Uterus (tissue), 4 donors: ENCODE measurements around the gene SLC27A2. TPM values are rescaled to one million over a fixed set of nuclear protein-coding genes. Genes with fewer than 3 reads are reported as not detected.

Source experiments
- DNase-seq, 2 donors: peaks; one replicate each; pipeline ENCODE4 v3.0.0-alpha.2; 2019 to 2020
- H3K27ac ChIP-seq, 2 donors: fragments of 200-600 bp; sonication (generic); 1 replicate in 1 of 2; 2 replicates in 1 of 2; pipeline ENCODE4 v1.5.1; 2016 to 2018
- H3K27me3 ChIP-seq, 2 donors: fragments of 200-600 bp; sonication (generic); one replicate each; pipeline ENCODE4 v1.5.1; 2018 to 2019; ENCODE audit warnings: control low read depth in 1 of 2
- H3K36me3 ChIP-seq, 2 donors: fragments of 200-600 bp; sonication (generic); one replicate each; pipeline ENCODE4 v1.5.1; 2019; ENCODE audit warnings: control low read depth in 1 of 2
- H3K4me1 ChIP-seq, 2 donors: fragments of 200-600 bp; sonication (generic); one replicate each; pipeline ENCODE4 v1.5.1; 2018 to 2019; ENCODE audit warnings: control low read depth in 1 of 2
- H3K4me3 ChIP-seq, 2 donors: fragments of 200-600 bp; sonication (generic); 1 replicate in 1 of 2; 2 replicates in 1 of 2; pipeline ENCODE4 v1.5.1; 2018 to 2019; ENCODE audit warnings: mild to moderate bottlenecking in 1 of 2
- H3K9me3 ChIP-seq, 2 donors: fragments of 200-600 bp; sonication (generic); one replicate each; pipeline ENCODE4 v1.5.1; 2019; ENCODE audit warnings: control low read depth in 1 of 2
- POLR2A ChIP-seq, 2 donors: fragments of 450-650 bp; IDR thresholded peaks; one replicate each; pipeline ENCODE4 v1.6.1; 2016; ENCODE audit warnings: antibody characterized with exemption in 2 of 2, mild to moderate bottlenecking in 1 of 2, moderate library complexity in 1 of 2
- intact Hi-C: fragments of 100-400 bp; cut with DNase I; formaldehyde crosslinking; loops from one replicate; pipeline ENCODE4 v1.15.1; 2023; ENCODE audit warnings: low total_unique reads
- total RNA-seq, 4 donors: library from RNA; depleted of rRNA in 3 of 4; stranded (reverse); fragments of >200 nt in 3 of 4; gene quantifications; one replicate each; pipeline versions ENCODE4 v1.1.0 to v1.2.4, GENCODE V29; 2014 to 2023
- TF ChIP-seq, protein P1 (sequence below), 4 experiments: fragments of 200-600 bp in 2 of 4; fragments of 450-650 bp in 2 of 4; sonication (generic) in 2 of 4; IDR thresholded peaks; one replicate each; pipeline ENCODE4 v1.5.1; 2016 to 2019; ENCODE audit warnings: antibody characterized with exemption in 4 of 4, mild to moderate bottlenecking in 2 of 4, moderate library complexity in 1 of 4
- donor health status: DM: yes; HTN: yes; CAD: no.

Gene SLC27A2
- total RNA-seq, 4 donors from 2014 or later = 0.27 to 1.7 TPM; not detected in 2

DNA sequence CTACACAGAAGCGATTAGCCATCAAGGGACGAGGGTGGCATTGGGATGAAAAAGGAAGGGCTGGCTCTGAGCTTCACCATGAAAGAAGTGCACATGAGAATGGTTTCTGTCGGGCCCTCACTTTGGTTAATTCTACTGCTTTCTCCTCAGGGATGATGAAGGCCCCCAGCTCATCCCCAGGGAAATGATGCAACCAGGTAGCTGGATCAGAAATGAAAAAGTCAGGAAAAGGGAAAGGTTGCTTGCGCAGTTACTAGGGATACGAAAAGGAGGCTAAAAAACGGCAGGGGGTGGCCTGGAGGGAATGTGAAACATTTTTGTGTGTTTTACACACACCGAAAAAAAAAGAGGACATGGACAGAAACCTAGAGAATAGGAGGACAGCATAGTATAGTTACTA is 1.4 kb upstream of the SLC27A2 start:
- Histone ChIP-seq H3K4me3 (no peak overlapping the region), H3K27ac (no peak overlapping the region), H3K4me1 (no peaks in the 10 kb centered on the region), H3K9me3 (no peaks in the 10 kb centered on the region), H3K27me3 (no peaks in the 10 kb centered on the region), H3K36me3 (no peaks in the 10 kb centered on the region)
- TF ChIP-seq, protein P1, sequence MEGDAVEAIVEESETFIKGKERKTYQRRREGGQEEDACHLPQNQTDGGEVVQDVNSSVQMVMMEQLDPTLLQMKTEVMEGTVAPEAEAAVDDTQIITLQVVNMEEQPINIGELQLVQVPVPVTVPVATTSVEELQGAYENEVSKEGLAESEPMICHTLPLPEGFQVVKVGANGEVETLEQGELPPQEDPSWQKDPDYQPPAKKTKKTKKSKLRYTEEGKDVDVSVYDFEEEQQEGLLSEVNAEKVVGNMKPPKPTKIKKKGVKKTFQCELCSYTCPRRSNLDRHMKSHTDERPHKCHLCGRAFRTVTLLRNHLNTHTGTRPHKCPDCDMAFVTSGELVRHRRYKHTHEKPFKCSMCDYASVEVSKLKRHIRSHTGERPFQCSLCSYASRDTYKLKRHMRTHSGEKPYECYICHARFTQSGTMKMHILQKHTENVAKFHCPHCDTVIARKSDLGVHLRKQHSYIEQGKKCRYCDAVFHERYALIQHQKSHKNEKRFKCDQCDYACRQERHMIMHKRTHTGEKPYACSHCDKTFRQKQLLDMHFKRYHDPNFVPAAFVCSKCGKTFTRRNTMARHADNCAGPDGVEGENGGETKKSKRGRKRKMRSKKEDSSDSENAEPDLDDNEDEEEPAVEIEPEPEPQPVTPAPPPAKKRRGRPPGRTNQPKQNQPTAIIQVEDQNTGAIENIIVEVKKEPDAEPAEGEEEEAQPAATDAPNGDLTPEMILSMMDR (IDR thresholded peaks at IDR 0.05) = no peak
- no peak for TF ChIP-seq POLR2A (IDR thresholded peaks at IDR 0.05)
- intact Hi-C loops = no loop called here
- no peak for DNase-seq

DNA sequence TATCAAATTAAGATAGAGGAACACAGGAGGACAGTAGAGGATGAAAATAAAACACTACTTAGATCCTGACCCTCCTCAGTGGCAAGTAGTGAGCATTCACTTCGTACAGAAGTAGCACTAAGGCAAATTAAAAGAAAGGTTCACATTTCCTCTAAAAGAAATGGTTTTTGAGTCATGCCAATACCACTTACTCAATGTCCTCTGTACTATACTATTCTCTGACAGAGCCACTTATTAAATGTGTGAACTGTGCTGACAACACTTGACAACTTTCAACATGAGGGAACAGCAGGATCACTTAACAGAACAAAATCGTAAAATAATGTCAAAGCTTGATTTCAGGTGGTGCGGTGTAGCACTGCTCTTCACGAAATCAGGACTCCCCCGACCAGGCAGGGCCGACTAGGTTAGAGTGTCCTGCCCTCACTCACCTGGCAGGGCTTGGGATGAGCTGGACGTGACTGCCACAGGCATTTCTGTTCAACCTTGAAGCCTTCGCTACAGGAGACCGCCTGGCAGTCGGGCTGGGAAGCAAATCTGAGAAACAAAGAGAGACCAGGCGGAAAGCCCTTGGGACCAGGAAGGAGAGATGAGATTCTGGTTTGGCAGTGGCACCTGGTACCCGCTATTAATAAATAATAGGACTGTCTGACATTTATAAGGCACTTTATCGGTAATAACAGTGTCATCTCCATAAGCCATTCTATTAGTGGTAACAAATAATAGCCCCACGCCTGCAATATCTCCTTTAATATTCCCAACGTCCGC is 611 bp upstream of the SLC27A2 start:
- Histone ChIP-seq H3K4me3 (no peak overlapping the region), H3K27ac (no peak overlapping the region)

DNA sequence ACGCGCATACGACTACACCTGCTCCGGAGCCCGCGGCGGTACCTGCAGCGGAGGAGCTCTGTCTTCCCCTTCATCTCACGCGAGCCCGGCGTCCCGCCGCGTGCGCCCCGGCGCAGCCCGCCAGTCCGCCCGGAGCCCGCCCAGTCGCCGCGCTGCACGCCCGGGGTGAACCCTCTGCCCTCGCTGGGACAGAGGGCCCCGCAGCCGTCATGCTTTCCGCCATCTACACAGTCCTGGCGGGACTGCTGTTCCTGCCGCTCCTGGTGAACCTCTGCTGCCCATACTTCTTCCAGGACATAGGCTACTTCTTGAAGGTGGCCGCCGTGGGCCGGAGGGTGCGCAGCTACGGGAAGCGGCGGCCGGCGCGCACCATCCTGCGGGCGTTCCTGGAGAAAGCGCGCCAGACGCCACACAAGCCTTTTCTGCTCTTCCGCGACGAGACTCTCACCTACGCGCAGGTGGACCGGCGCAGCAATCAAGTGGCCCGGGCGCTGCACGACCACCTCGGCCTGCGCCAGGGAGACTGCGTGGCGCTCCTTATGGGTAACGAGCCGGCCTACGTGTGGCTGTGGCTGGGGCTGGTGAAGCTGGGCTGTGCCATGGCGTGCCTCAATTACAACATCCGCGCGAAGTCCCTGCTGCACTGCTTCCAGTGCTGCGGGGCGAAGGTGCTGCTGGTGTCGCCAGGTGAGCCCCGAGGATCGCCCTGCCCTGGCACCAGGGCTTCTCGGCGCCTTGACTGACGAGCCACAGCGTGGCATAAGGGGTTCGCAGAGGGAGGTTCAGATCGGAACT is 420 bp downstream of the SLC27A2 start:
- intact Hi-C loops = no loop called here
- no peak for TF ChIP-seq POLR2A (IDR thresholded peaks at IDR 0.05)
- TF ChIP-seq, protein P1 (IDR thresholded peaks at IDR 0.05) = no peak
- H3K4me3 ChIP-seq = peak overlapping the region in 1 of 2 donors; percentile 37
- no peak for DNase-seq
- H3K27me3 ChIP-seq = no peaks in the 10 kb centered on the region
- no peaks in the 10 kb centered on the region for H3K9me3 ChIP-seq
- H3K4me1 ChIP-seq = no peaks in the 10 kb centered on the region
- no peaks in the 10 kb centered on the region for H3K36me3 ChIP-seq
- no peak overlapping the region for H3K27ac ChIP-seq

More for the DNA sequence above, 611 bp upstream of the SLC27A2 start:
- DNase-seq = no peak
- H3K27me3 ChIP-seq = no peaks in the 10 kb centered on the region
- intact Hi-C loops = no loop called here
- no peaks in the 10 kb centered on the region for H3K9me3 ChIP-seq
- TF ChIP-seq, protein P1 (IDR thresholded peaks at IDR 0.05) = no peak
- no peak for TF ChIP-seq POLR2A (IDR thresholded peaks at IDR 0.05)
- no peaks in the 10 kb centered on the region for H3K4me1 ChIP-seq
- H3K36me3 ChIP-seq = no peaks in the 10 kb centered on the region

GRCh38 chr15:50183112-50183794 is 1.3 kb downstream of the SLC27A2 start:
- no peak for DNase-seq
- H3K36me3 ChIP-seq = no peaks in the 10 kb centered on the region
- no peaks in the 10 kb centered on the region for H3K4me1 ChIP-seq
- no peak overlapping the region for H3K4me3 ChIP-seq
- intact Hi-C loops = no loop called here
- no peaks in the 10 kb centered on the region for H3K9me3 ChIP-seq
- no peak for TF ChIP-seq POLR2A (IDR thresholded peaks at IDR 0.05)
- TF ChIP-seq, protein P1 (IDR thresholded peaks at IDR 0.05) = no peak
- H3K27ac ChIP-seq = no peak overlapping the region
- no peaks in the 10 kb centered on the region for H3K27me3 ChIP-seq
